Raji (cell line): ENCODE data around the gene MYOM1.

Experiments used
- POLR2A ChIP-seq: IDR thresholded peaks from 2 replicates; pipeline ENCODE4 v1.6.1; 2011; ENCODE audit warnings: low read depth, low read length, control low read depth; ENCODE audit not compliant: insufficient read depth

MYOM1 gene

DNA sequence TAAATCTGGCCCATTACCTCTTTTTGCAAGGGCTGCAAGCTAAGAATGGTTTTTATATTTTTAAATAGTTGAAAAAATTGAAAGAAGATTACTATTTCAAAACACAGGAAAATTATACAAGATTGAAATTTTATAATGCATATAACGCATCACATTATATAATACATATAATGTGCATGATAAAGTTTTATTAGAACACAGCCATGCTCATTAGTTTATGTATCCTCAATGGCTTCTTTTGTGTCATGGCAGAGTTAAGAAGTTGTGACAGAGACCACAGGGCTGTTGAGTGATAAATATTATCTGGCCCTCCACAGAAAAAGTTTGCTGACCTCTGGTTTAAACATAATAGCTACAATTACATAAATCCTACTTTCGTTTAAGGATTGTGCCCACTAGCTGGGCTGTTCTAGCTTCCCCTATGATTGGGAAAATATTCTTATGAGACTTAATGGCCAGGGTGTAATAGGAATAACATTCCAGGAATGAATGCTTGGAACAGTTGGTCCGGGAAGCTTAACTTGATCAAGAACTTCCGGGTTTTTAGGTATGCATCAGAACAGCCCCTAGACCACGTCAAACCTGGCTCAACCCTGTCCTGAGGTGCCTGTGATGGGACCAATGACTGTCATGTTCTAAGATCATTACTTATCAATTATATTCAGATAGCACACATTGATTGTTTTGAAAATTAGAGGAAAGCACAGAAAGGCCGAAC, 108.1 kb downstream of the MYOM1 start:
- TF ChIP-seq POLR2A = no peak

DNA sequence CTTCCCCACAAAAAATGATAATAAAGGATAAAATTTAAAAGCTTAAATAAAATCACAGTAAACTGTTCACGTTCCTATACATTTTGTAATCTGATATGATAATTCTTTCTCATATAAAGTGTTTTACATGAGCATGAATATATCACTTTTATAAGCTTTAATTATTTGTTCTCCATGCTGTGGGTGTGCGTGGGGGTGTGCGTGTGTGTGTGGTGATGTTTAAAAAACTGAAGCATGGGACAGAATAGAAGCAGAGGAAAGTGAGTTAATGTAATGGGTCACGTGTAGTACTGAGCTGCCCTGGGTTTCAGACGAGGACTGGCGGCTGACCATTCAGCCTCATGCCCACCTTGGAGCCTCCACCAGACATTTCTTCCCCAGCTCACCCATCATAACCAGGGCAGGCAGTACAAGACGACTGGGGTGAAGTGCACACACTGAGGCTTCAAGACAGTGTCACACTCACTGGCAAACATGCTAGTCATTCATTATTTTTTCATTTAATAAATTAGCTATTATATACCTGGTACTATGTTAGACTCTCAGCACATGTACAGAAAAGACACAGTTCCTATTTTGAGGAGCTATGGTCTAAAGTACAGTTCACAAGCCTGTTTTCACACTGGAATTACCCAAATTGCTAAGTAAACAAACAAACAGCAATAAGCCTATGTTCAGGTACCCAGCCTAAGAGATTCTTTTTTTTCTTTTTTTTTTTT, 109.6 kb downstream of the MYOM1 start:
- no peak for TF ChIP-seq POLR2A

DNA sequence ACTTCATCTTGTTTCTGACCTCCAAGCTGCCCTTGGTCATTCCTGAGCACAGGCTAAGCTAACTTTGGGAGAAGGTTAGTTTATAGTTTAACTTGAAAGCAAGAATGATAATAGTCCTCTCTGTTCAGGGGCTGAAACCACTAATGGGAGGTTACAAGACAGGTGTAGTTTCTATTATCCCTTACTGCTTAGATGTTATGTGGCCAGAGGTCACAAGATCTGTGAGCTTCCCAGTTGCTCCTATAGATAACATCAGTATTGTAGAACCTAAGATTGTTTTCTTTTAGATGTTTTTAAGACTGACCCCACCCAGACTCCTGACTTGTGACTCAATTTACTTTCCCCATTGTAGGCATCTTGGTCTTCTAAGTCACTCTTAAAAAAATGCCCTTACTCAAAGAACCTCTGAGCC, 112.0 kb downstream of the MYOM1 start:
- TF ChIP-seq POLR2A = no peak

DNA sequence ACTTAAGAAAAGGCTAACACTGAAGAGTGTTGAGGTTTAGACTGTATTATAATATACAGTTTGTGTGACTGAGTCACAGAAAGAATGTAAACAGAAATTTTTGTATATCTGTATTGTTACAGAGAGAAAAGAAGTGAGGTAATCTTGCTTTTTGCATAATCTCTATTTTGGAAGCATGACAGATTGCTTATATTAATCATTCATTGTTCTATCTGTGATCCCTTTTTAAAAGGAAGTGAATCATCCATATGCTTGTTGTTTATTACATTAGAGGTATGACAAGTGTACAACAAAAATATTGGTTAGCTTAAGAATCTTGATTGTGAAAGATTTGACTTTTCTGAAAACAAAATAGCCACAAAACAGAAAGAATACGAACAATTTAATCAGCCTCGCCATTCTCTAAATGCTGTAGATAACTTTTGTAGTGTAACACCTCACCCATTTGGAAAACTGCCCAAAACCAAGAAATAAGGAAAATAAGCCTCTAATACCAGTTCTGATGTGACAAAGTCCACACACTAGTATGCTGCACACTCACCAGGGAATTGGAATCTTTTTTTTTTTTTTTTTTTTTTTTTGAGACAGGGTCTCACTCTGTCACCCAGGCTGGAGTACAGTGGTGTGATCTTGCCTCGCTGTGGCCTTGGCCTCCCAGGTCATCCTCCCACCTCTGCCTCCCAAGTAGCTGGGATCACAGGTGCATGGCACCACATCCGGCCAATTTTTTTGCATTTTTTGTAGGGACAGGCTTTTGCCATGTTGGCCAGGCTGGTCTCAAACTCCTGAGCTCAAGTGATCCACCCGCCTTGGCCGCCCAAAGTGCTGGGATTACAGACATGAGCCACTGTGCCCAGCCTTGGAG, 115.3 kb downstream of the MYOM1 start:
- TF ChIP-seq POLR2A = no peak

DNA sequence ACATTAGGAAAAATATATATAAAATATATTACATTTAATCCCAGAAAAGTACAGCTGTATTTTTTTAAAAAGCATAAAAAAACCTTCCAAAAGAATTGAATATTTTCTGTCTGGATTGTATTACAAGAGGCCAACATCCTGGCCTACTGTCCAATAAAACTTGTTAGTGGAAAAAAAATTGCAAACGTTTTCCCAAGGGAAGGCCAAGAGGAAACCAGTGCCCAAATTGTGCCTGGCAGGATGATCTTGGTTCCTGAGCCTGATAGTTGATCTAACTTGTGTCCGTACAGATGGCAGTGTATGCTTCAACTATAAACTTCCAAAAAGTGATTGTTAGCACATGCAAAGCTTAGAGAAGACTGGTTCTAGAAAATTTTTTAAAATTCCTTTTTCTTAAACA, 116.2 kb downstream of the MYOM1 start:
- no peak for TF ChIP-seq POLR2A

DNA sequence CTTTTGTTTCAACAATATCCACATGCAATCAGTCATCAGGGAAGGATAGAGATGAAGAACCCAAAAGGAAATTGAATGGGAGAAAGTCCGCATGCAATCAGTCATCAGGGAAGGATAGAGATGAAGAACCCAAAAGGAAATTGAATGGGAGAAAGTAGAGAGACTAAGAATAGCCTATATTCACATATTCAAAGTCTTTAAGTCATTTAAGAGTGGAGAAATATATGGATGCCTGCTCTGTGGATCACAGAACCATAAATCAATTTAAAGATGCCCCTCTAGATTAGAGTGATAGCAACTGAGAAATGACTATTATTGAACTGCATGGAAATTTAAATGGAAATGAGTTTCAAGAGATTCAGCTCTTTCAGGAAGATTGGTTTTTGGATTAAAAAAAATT, 116.8 kb downstream of the MYOM1 start:
- no peak for TF ChIP-seq POLR2A

DNA sequence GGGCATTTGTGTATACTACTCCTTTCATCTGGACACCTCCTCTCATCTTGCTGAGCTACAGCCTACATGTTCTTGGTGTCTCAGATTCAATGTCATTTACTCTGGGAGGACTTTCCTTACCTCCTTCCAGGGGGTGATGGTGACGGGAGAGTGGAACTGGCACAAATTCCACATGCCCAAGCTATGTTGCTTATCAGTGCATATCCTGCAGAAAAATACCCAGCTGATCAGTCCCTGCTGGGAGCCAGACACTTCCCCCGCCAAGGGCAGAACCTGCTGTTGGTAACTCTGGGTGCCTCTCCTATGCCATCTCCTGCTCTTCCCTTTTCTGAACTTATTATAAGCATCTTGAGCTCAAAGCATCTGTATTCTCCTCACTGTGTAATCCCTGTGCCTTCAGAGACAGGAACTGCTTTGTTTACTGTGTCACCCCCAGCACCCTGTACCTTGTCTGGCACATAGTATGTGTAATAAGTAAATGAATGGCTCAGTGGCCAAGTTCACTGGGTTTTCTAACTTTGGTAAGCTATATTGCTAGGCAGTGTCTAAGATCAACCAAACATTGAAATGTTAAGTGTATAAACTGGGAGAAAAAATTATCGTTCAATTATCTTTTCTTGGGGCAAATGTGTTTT, 119.2 kb downstream of the MYOM1 start:
- TF ChIP-seq POLR2A = no peak

DNA sequence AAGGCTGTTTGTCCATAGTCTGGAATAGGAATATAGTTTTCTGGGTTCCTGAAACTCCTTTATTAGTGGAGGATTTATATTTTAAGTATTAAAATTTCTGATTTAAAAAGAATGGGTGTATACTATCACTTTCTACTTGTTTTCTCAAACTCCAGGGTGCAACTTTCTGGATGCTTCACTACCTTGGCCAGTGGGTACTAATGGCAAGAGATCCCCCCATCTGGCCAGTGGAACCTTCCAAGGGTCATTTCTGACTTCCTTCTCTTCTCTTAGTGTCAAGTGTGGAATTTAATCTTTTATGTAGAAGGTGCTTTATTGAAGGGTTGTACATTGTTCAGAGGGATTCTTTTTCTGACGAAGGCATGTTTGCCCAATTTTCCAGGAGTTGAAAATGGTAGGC, 120.4 kb downstream of the MYOM1 start:
- TF ChIP-seq POLR2A = no peak

DNA sequence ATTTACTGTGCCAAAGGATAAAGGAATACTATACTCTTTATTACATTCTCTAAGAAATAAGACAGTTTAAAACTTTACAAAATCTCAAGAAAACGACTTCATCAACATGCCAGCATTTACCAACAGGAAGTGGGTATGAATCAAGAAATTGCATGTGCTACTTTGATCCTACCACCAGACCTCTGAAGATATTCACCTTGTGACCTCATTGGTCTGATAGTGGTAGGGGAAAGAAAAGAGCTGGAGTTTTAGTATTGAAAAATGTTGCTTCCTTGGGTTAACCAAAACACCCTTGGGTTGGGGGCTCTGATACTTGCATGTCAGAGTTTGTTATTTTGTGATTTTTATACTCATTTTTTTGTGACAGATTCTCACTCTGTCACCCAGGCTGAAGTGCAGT, 122.7 kb downstream of the MYOM1 start:
- no peak for TF ChIP-seq POLR2A

DNA sequence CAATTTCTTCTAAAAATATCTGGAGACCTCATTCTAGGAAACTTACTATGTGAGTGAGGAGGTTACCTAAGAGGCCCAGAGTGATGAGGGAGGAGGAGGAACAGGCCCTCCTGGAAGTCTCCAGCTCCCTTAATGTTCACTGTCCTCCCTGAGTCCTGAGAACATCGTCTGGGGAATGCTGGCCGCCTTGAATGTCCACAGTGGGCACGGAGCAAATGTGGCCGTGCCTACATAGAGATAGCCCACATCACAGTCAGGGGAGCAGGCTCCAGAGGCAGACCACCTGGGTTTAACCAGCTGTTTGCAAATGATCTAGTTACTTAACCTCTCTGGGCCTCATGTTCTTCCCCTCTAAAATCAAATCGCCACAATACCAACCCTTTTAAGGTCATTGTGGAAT, 123.8 kb downstream of the MYOM1 start:
- TF ChIP-seq POLR2A = no peak

DNA sequence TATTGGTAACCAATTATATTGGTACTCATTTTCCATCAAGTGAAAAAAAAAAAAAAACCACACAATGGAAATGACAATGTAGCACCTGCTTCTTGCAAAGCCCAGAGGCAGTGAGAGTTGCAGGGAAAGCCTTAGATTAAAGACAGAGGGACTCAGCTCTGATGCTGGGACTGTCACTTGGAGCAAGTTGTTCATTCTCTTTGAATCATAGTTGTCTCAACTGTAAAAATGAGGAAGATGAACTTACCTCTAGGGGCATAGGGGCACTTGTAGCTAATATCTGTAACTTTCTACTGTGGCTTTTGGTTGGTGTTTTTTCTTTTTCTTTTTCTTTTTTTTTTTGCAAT, 125.5 kb downstream of the MYOM1 start:
- TF ChIP-seq POLR2A = no peak

DNA sequence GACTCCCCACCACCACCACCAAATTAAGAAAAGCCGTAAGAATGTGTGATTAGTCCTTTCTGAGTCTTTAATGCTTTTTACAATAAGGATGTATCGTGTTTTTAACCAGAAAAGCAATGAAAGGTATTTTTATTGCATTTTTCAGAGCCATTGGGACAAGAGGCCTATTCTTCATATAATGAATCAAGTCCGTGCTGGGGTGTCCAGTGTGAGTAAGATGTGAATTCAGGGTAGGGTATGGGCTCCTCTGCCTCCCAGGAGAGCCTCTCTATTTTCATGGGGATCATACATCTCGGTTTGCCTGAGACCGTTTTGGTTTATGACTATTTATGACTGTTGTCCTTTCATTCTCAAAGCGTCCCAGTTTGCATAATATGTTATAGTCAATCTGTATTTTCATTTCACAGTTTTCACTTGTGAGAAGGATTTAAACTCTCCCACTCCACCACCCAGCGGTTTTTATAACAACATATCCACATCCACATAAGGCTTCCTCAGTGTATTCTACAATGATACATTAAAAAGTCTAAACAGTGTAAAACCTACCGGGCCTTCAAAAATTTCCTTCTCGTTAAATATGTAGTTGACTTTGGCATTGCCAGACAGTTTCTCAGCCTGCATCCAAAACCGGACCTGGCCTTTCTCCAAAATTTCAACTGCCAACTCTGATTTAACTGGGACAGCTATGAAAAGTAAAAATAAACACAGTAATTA, 126.0 kb downstream of the MYOM1 start:
- no peak for TF ChIP-seq POLR2A

DNA sequence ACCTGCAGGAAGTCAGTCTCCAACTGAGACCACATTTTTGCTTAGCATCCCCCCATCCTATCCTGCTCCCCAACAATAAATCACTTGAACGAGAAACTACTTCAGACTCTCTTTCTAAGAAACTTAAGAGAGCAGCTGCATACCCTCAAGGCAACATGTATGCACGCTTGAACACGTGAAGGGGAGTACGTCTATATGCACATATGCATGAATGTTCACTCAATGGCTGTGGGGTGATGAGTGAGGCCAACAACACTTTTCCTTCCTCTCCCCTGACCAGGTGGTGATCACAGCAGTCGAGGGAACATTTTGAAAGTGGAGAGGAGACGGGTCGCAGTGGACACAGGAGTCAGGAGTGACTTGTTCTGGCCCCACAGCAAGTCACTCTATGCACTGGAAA, 127.0 kb downstream of the MYOM1 start:
- no peak for TF ChIP-seq POLR2A

DNA sequence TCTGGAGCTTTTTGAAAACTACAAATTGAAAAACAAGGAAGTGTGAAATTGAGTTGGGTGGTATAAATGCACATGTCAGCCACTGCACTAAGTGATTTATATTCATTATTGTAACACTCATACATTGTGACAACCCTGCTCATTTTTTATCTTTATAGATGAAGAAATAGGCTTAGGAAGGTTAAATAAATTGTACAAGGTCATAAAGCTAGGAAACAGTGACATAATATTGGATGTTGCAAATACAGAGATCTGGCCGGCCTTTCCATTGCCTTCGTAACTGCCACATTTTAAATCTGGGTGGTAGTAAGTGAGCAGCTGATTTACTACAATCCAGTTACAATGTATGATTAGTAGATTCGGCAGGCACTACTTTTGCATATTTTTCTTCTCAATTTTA, 130.2 kb downstream of the MYOM1 start:
- TF ChIP-seq POLR2A = no peak

DNA sequence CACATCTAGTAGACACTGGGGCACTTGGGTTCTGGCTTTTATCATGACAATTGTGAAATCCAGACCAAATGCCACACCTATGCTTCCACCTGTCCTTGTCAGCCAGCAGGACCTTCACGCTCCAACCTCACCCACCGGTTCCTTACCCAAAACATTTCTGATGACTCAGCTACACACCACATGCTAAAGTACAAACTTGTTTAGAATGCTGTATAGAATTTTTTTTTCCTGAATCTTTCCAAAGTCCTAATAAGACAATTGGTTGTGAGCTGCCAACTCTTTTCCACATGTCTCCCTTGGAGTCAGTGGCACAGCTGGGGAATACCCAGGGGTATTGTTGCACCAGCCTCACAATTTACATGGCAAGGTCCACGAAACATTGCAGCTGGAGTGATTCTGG, 131.3 kb downstream of the MYOM1 start:
- no peak for TF ChIP-seq POLR2A

DNA sequence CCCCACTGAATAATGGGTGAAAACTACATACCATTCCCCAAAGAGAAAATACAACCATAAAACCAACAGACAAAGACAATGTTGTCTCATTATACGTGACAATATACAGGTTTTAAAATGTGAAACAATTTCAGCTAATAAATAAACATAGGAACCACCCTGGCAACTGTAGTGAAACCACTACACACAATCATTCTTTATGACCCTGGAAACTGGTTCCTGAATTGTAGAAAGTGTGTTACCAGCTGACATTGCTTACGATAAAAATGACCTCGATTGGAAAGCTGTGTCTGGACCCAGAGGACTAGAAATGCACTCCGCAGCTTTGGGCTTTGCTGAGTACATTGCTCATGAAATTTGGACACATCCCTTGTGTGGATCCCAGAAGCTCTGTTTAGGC, 132.9 kb downstream of the MYOM1 start:
- TF ChIP-seq POLR2A = no peak

DNA sequence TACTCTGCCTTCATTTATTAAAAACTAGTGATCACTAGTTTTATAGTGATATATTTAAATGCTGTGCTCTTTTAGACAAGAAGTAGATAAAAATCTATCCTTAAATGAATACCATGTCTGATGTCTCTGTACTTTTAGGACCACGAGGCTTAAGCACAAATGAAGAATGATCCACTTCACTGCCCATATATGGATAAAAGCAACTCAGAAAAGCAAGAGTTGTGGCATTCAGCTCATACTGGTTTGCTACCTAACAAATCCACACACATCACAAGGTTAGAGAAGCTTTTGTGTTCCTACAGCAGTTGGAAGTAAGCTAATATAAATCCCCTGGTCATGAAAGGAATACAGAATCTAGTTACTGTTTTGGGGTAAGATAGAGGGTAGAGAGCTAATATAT, 134.2 kb downstream of the MYOM1 start:
- no peak for TF ChIP-seq POLR2A
